ENCODE results near the gene PLD2.

PLD2 gene

GRCh38 chr17:4858882-4859260, 51.9 kb downstream of the PLD2 start:
- no peaks in the 10 kb centered on the region for H3K27me3 ChIP-seq (ENCODE audit: control insufficient read depth, low read length)
- H3F3A ChIP-seq (ENCODE audit: control insufficient read depth, insufficient read depth), result no peaks in the 10 kb centered on the region
- H3K4me2 ChIP-seq (ENCODE audit: low read length), result no peak overlapping the region
- H3K4me1 ChIP-seq (ENCODE audit: control insufficient read depth, low read length), result no peaks in the 10 kb centered on the region
- no peak overlapping the region for H3K4me3 ChIP-seq (ENCODE audit: low read length)
- H3K79me2 ChIP-seq (ENCODE audit: control insufficient read depth, low read length), result no peaks in the 10 kb centered on the region
- TF ChIP-seq EZH2phosphoT487 (IDR thresholded peaks at IDR 0.05; ENCODE audit: borderline replicate concordance, low read length), result no peak
- TF ChIP-seq CTCF (IDR thresholded peaks at IDR 0.05; ENCODE audit: low read depth, low read length, poor library complexity, severe bottlenecking), result no peak
- no peaks in the 10 kb centered on the region for H3K9me3 ChIP-seq (ENCODE audit: control insufficient read depth, insufficient read depth, low read length)
- no peaks in the 10 kb centered on the region for H4K20me1 ChIP-seq (ENCODE audit: control insufficient read depth, insufficient read depth, low read depth, low read length)
- H3K27ac ChIP-seq (ENCODE audit: low read depth, low read length), result no peak overlapping the region
- H3K36me3 ChIP-seq (ENCODE audit: control insufficient read depth, low read length), result no peaks in the 10 kb centered on the region; the same call in 1 of the 2 replicates
- no peaks in the 10 kb centered on the region for H3K9me2 ChIP-seq (replicated peaks; ENCODE audit: control insufficient read depth, low read length)

GRCh38 chr17:4859816-4860625, 53.1 kb downstream of the PLD2 start:
- no peak overlapping the region for H3K4me2 ChIP-seq (ENCODE audit: low read length)
- no peaks in the 10 kb centered on the region for H3K9me2 ChIP-seq (replicated peaks; ENCODE audit: control insufficient read depth, low read length)
- no peaks in the 10 kb centered on the region for H3K79me2 ChIP-seq (ENCODE audit: control insufficient read depth, low read length)
- H3K4me3 ChIP-seq (ENCODE audit: low read length), result no peak overlapping the region
- no peaks in the 10 kb centered on the region for H3K4me1 ChIP-seq (ENCODE audit: control insufficient read depth, low read length)
- no peaks in the 10 kb centered on the region for H4K20me1 ChIP-seq (ENCODE audit: control insufficient read depth, insufficient read depth, low read depth, low read length)
- no peaks in the 10 kb centered on the region for H3K9me3 ChIP-seq (ENCODE audit: control insufficient read depth, insufficient read depth, low read length)
- no peaks in the 10 kb centered on the region; the same call in 1 of the 2 replicates for H3K36me3 ChIP-seq (ENCODE audit: control insufficient read depth, low read length)
- no peaks in the 10 kb centered on the region for H3K27me3 ChIP-seq (ENCODE audit: control insufficient read depth, low read length)
- H3F3A ChIP-seq (ENCODE audit: control insufficient read depth, insufficient read depth), result no peaks in the 10 kb centered on the region
- no peak overlapping the region for H3K27ac ChIP-seq (ENCODE audit: low read depth, low read length)
- TF ChIP-seq CTCF (IDR thresholded peaks at IDR 0.05; ENCODE audit: low read depth, low read length, poor library complexity, severe bottlenecking) (no peak), EZH2phosphoT487 (IDR thresholded peaks at IDR 0.05; ENCODE audit: borderline replicate concordance, low read length) (no peak)

- Histone ChIP-seq H3K9me2 (replicated peaks; ENCODE audit: control insufficient read depth, low read length) (no peaks in the 10 kb centered on the region), H3K27me3 (ENCODE audit: control insufficient read depth, low read length) (no peaks in the 10 kb centered on the region), H3K36me3 (ENCODE audit: control insufficient read depth, low read length) (no peaks in the 10 kb centered on the region; the same call in 1 of the 2 replicates), H3K4me1 (ENCODE audit: control insufficient read depth, low read length) (no peaks in the 10 kb centered on the region), H3K4me3 (ENCODE audit: low read length) (no peak overlapping the region), H4K20me1 (ENCODE audit: control insufficient read depth, insufficient read depth, low read depth, low read length) (no peaks in the 10 kb centered on the region), H3K79me2 (ENCODE audit: control insufficient read depth, low read length) (no peaks in the 10 kb centered on the region), H3K9me3 (ENCODE audit: control insufficient read depth, insufficient read depth, low read length) (no peaks in the 10 kb centered on the region), H3K4me2 (ENCODE audit: low read length) (no peak overlapping the region), H3F3A (ENCODE audit: control insufficient read depth, insufficient read depth) (no peaks in the 10 kb centered on the region), H3K27ac (ENCODE audit: low read depth, low read length) (no peak overlapping the region)
- no peak for TF ChIP-seq EZH2phosphoT487 (IDR thresholded peaks at IDR 0.05; ENCODE audit: borderline replicate concordance, low read length)
- TF ChIP-seq CTCF (IDR thresholded peaks at IDR 0.05; ENCODE audit: low read depth, low read length, poor library complexity, severe bottlenecking), result no peak
Observed at GRCh38 chr17:4860651-4861050, 53.7 kb downstream of the PLD2 start.

All from DOHH2 (cell line).